Endometrial microvascular endothelial cells (primary cell): ENCODE data around the gene LENG9. TPM values are rescaled to one million over a fixed set of nuclear protein-coding genes. Genes with fewer than 3 reads are reported as not detected.

Experiments used
- in situ Hi-C: cut with HindIII; loops from 2 replicates; pipeline ENCODE4 v1.10.0; 2017; ENCODE audit warnings: low sequenced_read_pairs, low pct_unique_long_range_greater_than_20kb; ENCODE audit errors: inconsistent ontology term
- total RNA-seq: library from RNA; depleted of rRNA; stranded (reverse); fragments of >200 nt; gene quantifications from one replicate; pipeline ENCODE4 v1.2.3, GENCODE V29; 2015; ENCODE audit errors: inconsistent ontology term

The LENG9 gene
- total RNA-seq, 1 donor from 2014 or later = 4.4 TPM

- in situ Hi-C loops = no loop called here
These were observed 48.2 kb downstream of the LENG9 start, which contains the start of gene TTYH1 for GRCh38 chr19:54415208-54415900. Gene TTYH1, plus strand, starts transcription at chr19:54415464. Its CDS starts 89 bp downstream, at chr19:54415553.

GRCh38 chr19:54414156-54414555 is 49.4 kb downstream of the LENG9 start:
- in situ Hi-C loops = no loop called here

DNA sequence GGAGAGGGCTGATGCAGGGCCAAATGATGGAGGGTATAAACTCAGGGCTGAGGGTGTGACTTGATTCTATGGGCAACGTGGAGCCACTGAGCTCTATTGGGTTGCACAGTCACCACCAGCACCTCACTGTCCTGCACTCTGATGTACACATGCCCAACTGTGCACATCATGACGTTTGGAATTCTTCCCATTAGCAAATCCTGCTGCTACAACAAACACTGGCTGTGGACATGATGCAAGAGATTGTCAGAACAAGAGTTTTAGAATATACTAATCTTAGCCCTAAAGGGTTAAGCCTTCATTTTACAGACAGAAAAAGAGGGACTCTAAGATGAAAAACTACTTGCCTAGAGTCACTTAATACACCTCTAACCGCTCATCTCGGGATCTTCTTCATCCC is 50.7 kb downstream of the LENG9 start:
- in situ Hi-C loops = no loop called here

Other genes with a start within 250 kb of the LENG9 start
- gene LILRB3, start 240.8 kb downstream of the LENG9 start, total RNA-seq = not detected
- gene LILRA6, start 221.0 kb downstream of the LENG9 start, total RNA-seq = not detected
- gene LILRB5, start 206.5 kb downstream of the LENG9 start, total RNA-seq = not detected
- gene LILRB2, start 182.7 kb downstream of the LENG9 start, total RNA-seq = not detected
- gene LILRA5, start 150.6 kb downstream of the LENG9 start, total RNA-seq = not detected
- not detected for gene LILRA4, start 124.6 kb downstream of the LENG9 start, total RNA-seq
- not detected for gene LAIR1, start 98.8 kb downstream of the LENG9 start, total RNA-seq
- gene TTYH1, start 48.3 kb downstream of the LENG9 start, total RNA-seq = not detected
- gene LENG8, start 14.6 kb downstream of the LENG9 start, total RNA-seq = 32.3 TPM
- 19.9 TPM for gene CDC42EP5, start 9.5 kb upstream of the LENG9 start, total RNA-seq
- gene LAIR2, start 39.1 kb upstream of the LENG9 start, total RNA-seq = not detected
- gene LILRA2, start 110.0 kb upstream of the LENG9 start, total RNA-seq = not detected
- gene LILRA1, start 129.9 kb upstream of the LENG9 start, total RNA-seq = not detected
- not detected for gene LILRB1, start 166.7 kb upstream of the LENG9 start, total RNA-seq
- not detected for gene LILRB4, start 199.2 kb upstream of the LENG9 start, total RNA-seq